DND-41 (cell line): ENCODE data around the gene GMEB2.

Experiments used
- ATAC-seq: fragments of 200-7000 bp; cut with Tn5 transposase; 3 replicates; pipeline ENCODE4 v1.9.1; 2021; ENCODE audit warnings: low read depth; ENCODE audit not compliant: insufficient read depth
- DNase-seq: peaks from one replicate; pipeline ENCODE4 v3.0.0-alpha.2; 2020
- H2AFZ ChIP-seq: 2 replicates; pipeline ENCODE4 v1.6.0; 2012; ENCODE audit warnings: low read depth, low read length
- H3K27ac ChIP-seq: 2 replicates; pipeline ENCODE4 v1.5.1; 2012; ENCODE audit warnings: low read length, inconsistent platforms
- H3K27me3 ChIP-seq: fragments of 200-600 bp; sonication (generic); 2 replicates; pipeline ENCODE4 v1.6.0; 2012; ENCODE audit warnings: low read length, mild to moderate bottlenecking, inconsistent platforms; ENCODE audit not compliant: insufficient read depth, poor library complexity
- H3K36me3 ChIP-seq: 2 replicates; pipeline ENCODE4 v1.5.1; 2012; ENCODE audit warnings: low read length, inconsistent platforms; ENCODE audit not compliant: insufficient read depth
- H3K4me1 ChIP-seq: 2 replicates; pipeline ENCODE4 v1.5.1; 2012; ENCODE audit warnings: mild to moderate bottlenecking, low read length; ENCODE audit not compliant: insufficient read depth
- H3K4me2 ChIP-seq: 2 replicates; pipeline ENCODE4 v1.6.0; 2012; ENCODE audit warnings: mild to moderate bottlenecking, moderate library complexity, low read length, inconsistent platforms; ENCODE audit not compliant: insufficient read depth
- H3K4me3 ChIP-seq, 2 experiments: fragments of 200-600 bp in 1 of 2; shearing (Covaris generic) in 1 of 2; 2 replicates each; pipeline ENCODE4 v1.5.1; 2012 to 2016; ENCODE audit warnings: inconsistent platforms in 2 of 2, low read length in 2 of 2, mild to moderate bottlenecking in 2 of 2, low read depth in 1 of 2, moderate library complexity in 1 of 2
- H3K79me2 ChIP-seq: 2 replicates; pipeline ENCODE4 v1.6.0; 2012; ENCODE audit warnings: low read length, inconsistent platforms; ENCODE audit not compliant: insufficient read depth
- H3K9ac ChIP-seq: 2 replicates; pipeline ENCODE4 v1.6.0; 2012; ENCODE audit warnings: low read depth, mild to moderate bottlenecking, inconsistent platforms, low read length, moderate library complexity
- H3K9me3 ChIP-seq: 2 replicates; pipeline ENCODE4 v1.5.1; 2012; ENCODE audit warnings: low read length, moderate library complexity, mild to moderate bottlenecking, inconsistent platforms; ENCODE audit not compliant: insufficient read depth, severe bottlenecking
- H4K20me1 ChIP-seq: 2 replicates; pipeline ENCODE4 v1.6.0; 2012; ENCODE audit warnings: low read length; ENCODE audit not compliant: insufficient read depth
- EZH2 ChIP-seq: IDR thresholded peaks from 3 replicates; pipeline ENCODE4 v1.6.1; 2012; ENCODE audit warnings: borderline replicate concordance, low read depth, mild to moderate bottlenecking, moderate library complexity, low read length, inconsistent platforms; ENCODE audit not compliant: severe bottlenecking
- TF ChIP-seq, protein P1 (sequence below): IDR thresholded peaks from 2 replicates; pipeline ENCODE4 v1.5.1; 2012; ENCODE audit warnings: borderline replicate concordance, low read length, moderate library complexity, mild to moderate bottlenecking; ENCODE audit not compliant: poor library complexity, severe bottlenecking; ENCODE audit errors: extremely low read depth

The GMEB2 gene

DNA sequence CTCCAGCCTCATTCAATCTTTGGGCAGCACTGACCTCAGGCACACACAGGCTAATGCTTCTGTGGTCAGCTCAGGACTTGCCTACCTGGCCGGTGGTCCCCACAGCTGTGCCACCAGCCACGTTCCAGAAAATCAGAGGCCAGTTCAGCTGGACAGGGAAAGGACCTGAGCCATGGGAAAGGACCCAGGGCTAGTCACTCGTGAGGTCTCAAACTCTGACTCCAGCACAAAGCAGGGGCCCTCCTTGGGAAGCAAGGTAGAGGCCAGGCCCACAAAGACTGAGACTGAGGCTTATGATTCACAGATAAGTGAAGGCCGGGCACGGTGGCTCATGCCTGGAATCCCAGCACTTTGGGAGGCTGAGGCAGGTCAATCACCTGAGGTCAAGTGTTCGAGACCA, 30.5 kb downstream of the GMEB2 start:
- H3K27ac ChIP-seq, result no peak overlapping the region
- H3K9me3 ChIP-seq, result no peaks in the 10 kb centered on the region
- no peak for ATAC-seq
- peaks cover 26% of the 10 kb centered on the region for H4K20me1 ChIP-seq
- no peak for DNase-seq
- H3K4me2 ChIP-seq, result no peak overlapping the region
- peaks cover 94% of the 10 kb centered on the region for H3K36me3 ChIP-seq
- no peak for TF ChIP-seq EZH2
- TF ChIP-seq, protein P1, sequence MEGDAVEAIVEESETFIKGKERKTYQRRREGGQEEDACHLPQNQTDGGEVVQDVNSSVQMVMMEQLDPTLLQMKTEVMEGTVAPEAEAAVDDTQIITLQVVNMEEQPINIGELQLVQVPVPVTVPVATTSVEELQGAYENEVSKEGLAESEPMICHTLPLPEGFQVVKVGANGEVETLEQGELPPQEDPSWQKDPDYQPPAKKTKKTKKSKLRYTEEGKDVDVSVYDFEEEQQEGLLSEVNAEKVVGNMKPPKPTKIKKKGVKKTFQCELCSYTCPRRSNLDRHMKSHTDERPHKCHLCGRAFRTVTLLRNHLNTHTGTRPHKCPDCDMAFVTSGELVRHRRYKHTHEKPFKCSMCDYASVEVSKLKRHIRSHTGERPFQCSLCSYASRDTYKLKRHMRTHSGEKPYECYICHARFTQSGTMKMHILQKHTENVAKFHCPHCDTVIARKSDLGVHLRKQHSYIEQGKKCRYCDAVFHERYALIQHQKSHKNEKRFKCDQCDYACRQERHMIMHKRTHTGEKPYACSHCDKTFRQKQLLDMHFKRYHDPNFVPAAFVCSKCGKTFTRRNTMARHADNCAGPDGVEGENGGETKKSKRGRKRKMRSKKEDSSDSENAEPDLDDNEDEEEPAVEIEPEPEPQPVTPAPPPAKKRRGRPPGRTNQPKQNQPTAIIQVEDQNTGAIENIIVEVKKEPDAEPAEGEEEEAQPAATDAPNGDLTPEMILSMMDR, result no peak
- no peak overlapping the region for H2AFZ ChIP-seq
- H3K27me3 ChIP-seq, result no peaks in the 10 kb centered on the region
- H3K4me1 ChIP-seq, result no peaks in the 10 kb centered on the region
- H3K4me3 ChIP-seq, result no peak overlapping the region
- H3K9ac ChIP-seq, result no peak overlapping the region
- H3K79me2 ChIP-seq, result no peaks in the 10 kb centered on the region

DNA sequence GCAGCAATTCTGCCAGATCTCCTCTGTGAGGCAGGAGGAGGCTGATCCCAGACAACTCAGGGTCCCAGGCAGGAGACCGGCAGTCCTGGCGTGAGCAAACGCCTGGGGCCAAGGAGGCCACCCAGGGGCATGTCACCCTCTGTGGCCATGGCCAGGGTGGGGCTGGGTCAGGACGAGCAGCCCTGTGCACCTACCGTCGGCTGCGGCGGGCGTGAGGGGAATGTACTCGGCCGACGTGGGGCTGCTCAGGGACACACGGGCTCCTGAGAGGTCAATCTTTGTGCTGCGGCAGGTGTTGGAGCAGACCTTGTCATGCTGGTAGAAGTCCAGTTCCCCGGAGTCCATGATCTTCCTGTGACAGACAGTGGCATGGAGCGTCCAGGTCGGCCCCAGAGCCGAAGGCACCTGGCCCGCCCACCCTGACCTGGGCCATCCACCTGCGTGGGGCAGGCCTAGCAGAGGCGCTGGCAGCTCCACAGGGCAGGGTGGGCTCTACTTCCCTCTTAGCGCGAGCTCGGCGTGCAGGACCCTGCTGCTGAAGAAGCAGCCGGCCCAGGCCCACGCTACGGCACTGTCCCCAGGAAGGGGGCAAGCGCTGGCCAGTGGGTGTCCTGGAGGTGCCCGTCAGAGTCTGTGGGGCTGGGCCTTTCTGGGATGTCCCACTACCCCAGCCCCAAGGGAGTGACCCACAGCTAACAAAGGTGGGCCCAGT, 31.3 kb downstream of the GMEB2 start:
- no peaks in the 10 kb centered on the region for H3K79me2 ChIP-seq
- no peaks in the 10 kb centered on the region for H3K9me3 ChIP-seq
- H3K4me3 ChIP-seq, result no peak overlapping the region
- H3K27ac ChIP-seq, result no peak overlapping the region
- no peak overlapping the region for H3K4me2 ChIP-seq
- no peak for DNase-seq
- ATAC-seq, result no peak
- H3K36me3 ChIP-seq, result peaks cover 94% of the 10 kb centered on the region
- TF ChIP-seq EZH2, result no peak
- TF ChIP-seq, protein P1, result no peak
- H2AFZ ChIP-seq, result no peak overlapping the region
- H3K9ac ChIP-seq, result no peak overlapping the region
- peaks cover 26% of the 10 kb centered on the region for H4K20me1 ChIP-seq
- no peaks in the 10 kb centered on the region for H3K4me1 ChIP-seq
- H3K27me3 ChIP-seq, result no peaks in the 10 kb centered on the region

DNA sequence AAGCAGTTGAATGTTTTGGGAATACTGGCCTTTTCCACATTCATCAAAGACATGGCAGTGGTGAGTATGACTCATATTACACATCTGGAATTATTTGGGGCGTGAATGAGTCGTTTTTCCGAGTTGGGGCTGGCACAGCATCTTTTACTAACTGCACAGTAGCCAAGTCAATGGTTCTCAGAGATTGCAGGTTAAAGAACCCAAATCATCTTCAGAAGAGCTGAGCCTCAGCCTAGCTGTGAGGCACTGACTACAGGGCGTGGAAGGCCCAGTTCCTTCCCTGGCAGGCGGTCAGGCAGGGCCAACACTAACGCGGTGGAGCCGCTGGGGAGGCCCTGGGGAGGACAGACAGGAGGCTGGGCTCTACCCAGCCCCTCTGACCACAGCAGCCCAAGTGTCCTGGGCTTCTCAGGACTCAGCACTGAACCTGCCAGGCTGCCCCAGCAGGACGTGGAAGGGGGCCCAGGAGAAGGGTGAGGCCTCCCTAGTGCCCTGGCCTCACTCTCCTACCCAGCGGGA, 32.8 kb downstream of the GMEB2 start:
- H3K9ac ChIP-seq, result no peak overlapping the region
- no peaks in the 10 kb centered on the region for H3K27me3 ChIP-seq
- no peak overlapping the region for H3K27ac ChIP-seq
- H3K4me3 ChIP-seq, result no peak overlapping the region
- ATAC-seq, result no peak
- no peak overlapping the region for H2AFZ ChIP-seq
- H4K20me1 ChIP-seq, result peaks cover 22% of the 10 kb centered on the region
- H3K4me2 ChIP-seq, result no peak overlapping the region
- no peaks in the 10 kb centered on the region for H3K79me2 ChIP-seq
- TF ChIP-seq, protein P1, result no peak
- TF ChIP-seq EZH2, result no peak
- no peaks in the 10 kb centered on the region for H3K9me3 ChIP-seq
- DNase-seq, result no peak
- H3K4me1 ChIP-seq, result no peaks in the 10 kb centered on the region
- H3K36me3 ChIP-seq, result peaks cover 94% of the 10 kb centered on the region
